Suppressor macrophage (primary cell): Measurements from ENCODE around the gene EFNA5.

ENCODE experiments used
- DNase-seq, 4 experiments: peaks; one replicate each; pipeline ENCODE4 v3.0.0-alpha.2; 2020 to 2022

EFNA5 gene

DNA sequence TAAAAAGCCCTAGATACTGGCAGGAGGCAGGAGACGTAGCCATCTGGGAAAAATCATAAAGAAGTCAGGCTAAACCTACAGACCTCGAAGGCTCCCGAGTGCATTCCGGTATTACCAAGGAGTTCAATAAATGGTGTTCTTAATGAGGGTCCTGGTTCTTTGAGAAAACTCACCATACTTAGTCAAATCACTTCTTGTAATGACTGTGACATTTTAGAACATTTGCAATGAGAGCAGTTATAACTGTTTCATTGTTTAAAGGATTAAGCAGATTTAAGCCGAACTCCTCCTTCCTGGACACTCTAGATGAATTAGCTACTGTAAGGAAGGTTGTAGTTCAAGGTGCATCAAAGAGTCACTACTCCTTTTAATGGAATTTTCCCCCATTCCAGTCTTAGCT lies 67.8 kb downstream of the EFNA5 start:
- DNase-seq: no peak

DNA sequence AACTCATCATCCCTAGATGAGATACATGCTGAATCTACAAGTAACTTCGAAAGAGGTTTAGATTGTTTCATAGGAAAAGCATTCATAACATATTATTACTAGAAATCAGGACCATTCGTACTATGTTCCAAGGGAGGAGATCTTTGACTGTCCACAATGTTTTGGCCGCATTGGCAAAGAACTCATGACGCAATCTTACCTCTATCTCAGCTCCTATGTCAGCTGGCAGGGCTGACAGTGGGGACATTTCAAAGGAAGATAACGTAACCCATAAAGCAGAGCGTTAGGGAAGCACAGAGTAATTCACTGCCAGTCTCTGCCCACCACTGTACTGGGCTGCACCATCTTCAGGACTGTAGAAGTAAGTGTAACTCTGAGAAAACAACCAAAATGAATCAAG lies 69.7 kb downstream of the EFNA5 start:
- no peak for DNase-seq

DNA sequence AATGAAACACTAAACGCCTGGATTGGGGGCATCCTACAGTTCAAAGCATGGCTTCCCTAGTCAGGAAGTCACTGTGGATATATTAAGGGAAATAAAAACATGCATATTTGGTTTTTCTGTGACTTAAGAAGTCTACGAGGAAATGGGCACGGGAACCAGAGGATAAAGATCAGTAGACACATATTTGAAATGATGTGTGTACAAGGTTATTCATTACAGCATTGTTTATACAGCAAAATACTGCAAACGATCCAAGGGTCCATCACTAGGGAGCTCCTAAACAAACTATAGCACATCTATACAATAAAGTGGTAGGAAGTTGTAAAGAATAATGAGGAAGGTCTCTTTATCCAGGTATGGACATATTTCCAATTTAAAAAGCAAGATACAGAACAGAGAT lies 71.8 kb downstream of the EFNA5 start:
- DNase-seq: no peak

DNA sequence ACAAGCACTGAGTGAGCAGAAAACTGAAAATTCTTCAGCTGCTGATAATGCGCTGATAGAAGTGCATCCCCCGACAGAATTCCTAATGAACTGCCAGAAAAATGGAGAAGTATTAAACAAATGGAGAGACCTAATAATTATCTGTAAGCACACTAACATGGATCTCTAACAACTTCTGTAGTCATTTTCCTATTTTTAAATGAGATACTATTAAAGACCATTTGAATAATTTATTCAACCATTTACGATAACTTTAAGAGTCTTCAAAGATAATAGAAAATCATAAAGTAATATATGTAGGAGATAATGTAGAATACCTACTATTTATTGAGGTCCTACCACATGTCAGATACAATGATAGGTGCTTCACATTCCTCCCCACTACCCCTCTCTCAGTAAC lies 72.9 kb downstream of the EFNA5 start:
- DNase-seq: no peak

DNA sequence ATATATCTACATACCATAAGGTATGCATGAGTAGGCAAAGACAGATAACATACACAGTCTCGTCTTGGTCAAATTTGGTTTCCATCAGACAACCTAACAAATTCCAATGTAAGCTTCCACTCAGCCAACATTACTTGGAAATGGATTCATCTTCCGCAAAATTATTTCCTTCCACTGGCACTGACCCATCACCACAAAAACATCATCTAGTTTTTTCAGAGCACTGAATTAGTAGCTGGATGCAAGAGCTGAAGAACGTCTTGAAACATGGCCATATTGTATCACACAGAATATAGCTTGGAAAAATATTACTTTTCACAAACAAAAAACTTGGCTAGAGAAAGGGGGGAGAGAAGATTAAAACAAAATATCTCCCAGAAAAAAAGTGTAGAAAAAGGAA lies 73.5 kb downstream of the EFNA5 start:
- DNase-seq: no peak

DNA sequence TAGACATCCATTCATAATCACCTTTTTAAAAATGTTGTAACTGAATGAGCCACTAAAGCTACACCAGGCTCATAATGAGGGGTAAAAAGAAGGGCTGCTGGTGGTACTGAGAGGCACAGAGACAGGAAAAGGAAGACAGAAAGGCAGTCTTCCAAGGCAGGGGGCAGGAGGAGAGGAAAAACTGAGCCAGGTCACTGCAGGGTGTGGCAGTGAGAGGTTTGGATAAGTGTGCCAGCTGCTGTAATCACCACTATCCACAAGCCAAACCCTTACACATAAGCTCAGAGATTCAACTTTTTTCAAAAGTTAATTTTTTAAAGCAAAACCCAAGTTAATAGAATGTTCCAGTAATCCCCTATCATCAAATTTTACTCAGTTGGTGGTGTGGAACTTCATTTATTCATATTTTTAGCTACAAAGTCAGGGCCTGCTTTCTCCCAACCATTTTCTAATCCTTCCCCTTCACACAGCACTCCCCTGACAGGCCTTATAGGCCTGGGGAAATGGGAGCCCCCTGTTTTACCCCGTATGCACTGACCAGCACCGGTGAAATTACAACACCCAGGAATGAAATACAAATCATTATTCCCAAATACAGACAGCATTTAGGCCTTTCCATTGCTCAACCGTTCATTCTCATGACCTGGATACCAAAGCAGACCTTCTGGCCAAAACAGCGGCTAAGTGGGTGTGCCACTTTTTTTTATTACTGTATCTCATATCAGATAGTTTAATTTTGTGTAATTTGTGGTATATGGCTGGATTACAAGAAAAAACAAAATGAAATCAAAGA lies 76.3 kb downstream of the EFNA5 start:
- no peak for DNase-seq

DNA sequence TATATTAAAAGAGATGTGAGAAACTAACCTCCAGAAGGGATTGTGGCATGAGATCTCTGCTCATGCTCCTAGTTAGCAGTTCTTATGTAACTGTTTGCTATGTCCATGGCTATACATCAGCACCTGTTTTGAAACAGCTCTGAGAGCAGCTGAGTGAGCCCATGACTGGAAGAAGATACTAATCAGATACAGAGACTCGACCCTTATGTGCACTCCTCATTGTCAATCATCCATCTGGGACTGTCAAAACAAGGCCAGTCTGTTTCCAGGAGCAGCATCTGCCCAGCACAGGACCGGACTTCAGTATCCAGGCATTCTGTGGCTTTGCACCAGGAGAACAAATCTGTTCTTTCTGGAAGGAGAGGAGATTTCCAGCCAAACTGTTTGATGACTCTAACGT lies 77.7 kb downstream of the EFNA5 start:
- DNase-seq: no peak

DNA sequence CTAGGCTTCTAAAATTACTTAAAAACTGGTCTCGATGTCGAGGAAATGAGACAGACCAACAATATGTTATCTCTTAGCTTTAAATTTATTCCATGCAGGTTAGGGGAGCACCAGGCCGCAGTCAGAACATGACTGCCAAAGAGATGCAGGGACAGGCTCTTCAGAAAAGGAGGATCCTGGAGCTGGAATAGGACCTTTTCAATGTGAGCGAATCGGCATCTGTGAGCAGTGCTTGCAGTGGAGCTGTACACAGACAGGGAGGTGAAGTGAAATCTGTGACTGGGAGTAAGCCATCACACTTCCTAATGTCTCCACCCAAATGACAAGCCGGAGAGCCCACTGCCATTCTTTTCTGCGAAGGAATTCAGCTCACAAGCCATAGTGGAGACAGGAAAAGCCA lies 78.2 kb downstream of the EFNA5 start:
- no peak for DNase-seq

DNA sequence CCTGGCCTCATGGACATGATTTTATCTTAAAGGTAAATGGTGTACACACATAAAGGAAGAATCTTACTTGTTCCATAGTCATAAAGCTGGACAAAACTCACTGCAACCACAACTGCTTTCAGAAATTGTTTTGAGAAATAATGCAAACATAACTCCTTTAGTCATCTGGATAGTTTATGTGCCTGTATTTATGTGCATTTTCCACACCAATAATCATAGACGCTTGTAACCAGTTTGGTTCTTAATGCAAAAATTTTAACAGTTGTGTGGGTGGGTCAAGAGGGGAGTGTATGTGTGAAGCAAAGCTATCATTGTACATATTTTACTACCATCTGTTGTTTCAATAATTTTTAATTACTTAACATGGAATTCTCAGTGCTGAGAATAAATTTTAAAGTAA lies 80.1 kb downstream of the EFNA5 start:
- no peak for DNase-seq

DNA sequence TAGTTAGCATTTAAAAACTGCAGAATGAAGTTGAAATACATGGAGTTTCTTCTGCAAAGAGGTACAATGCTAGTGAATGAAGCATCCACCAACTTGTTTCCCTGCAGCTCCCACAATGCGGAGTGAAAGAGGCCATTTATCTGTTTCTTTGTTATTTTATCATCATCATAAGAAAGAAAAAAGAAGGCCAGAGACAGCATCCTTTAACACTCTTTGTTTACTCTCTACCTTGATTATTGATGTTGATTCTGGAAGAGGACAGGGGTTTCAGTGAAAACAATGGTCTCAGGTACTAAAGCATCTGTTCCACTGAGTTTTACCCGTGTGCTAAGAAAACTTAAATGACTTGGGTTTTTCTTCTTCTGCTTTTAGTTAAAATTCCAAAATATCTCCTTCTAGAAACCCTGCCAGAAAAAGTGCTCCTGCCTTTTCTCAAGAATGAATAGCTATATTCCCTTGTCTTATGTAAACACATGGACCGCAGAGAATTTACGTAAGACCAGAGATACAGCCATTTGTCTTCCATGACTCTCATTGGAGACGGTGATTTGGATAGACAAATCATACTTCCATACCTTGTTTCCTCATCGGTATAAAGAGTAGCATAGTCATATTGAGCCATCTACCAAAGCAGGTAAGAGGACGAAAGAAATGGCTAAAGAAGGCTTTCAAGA lies 81.1 kb downstream of the EFNA5 start:
- DNase-seq: no peak

DNA sequence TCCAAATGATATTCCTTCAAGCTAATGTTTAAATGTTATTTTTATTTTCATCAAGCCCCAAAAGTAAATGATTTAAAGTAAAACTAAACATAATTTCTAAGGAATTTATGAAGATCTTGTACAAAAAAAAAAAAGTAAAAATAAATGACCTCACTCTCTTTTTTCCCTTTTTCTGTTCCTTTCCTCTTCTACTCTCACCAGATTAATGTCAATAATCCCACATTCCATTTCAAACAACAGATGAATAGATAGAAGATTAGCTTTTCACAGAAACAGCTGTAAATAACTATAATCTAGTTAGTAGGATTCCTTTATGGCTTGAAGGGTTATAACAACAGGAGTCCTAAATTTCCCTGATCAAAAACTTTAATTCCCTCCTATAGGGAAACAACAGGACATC lies 88.1 kb downstream of the EFNA5 start:
- DNase-seq: no peak

DNA sequence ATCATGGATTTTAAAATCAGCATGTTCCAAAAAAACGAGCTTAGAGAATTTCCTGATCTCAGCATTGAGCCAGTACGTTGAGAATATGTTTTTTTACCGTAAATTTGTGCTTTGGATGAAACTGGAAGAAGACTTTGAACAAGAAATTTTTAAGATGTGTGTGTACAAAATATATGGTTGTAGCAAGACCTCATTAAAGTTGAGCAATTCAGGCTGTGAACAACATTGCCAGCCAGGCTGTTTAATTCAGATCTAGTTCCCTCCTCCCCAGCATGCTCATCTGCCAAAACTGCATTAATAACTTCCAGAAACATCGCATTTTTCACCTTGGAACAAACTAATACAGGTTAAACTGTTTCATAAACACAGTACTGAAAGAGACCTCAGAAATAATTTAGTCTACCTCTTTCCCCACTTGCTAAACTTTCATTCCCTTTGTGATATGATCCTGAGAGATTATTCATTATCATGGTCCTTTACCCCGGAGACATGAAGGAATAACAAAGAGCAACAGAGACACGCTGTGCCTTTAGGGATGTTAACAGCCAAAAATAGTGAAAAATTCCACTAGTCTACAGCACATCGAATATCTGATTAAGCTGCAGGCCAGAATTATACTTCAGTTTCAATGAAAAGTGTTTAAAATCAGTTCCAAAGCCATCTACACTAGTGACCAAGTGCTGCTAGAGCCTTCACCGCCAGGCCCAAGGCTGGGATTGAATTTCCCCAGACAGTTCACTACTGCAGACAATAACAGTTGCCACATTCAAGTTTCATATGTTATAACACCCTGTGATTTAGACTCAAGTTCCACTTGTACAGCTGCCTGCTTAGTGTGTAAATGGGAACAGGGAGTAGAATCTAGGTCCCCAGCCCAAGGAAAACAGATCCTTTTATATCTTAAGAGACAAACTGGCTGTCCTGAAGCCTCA lies 89.6 kb downstream of the EFNA5 start:
- no peak for DNase-seq

DNA sequence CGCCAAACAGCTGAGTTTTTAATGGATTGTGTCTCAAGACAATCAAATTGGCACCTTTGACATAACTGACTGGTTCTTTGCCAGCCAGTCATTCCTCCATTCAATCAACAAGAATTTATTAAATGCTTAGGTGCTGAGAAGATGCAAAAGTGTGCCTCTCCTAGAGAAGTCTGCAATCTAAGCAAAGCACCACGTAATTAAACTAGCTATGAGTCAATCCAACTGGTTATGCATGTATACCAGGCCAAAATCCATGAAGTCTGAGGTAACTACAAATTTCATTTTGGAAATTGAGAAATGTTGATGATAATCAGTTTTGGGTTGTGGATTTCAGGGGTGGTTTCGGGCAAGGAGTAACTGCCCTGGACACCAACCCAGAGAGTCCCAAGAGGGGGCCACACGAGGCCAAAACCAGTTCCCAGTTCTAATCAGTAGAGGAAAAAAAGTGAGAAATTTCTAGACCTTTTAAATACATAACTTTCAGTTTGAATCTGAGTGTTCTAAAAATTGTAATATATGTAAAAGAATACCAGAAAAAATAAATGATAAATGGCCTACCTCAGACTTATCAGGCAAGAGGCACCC lies 92.6 kb downstream of the EFNA5 start:
- no peak for DNase-seq

DNA sequence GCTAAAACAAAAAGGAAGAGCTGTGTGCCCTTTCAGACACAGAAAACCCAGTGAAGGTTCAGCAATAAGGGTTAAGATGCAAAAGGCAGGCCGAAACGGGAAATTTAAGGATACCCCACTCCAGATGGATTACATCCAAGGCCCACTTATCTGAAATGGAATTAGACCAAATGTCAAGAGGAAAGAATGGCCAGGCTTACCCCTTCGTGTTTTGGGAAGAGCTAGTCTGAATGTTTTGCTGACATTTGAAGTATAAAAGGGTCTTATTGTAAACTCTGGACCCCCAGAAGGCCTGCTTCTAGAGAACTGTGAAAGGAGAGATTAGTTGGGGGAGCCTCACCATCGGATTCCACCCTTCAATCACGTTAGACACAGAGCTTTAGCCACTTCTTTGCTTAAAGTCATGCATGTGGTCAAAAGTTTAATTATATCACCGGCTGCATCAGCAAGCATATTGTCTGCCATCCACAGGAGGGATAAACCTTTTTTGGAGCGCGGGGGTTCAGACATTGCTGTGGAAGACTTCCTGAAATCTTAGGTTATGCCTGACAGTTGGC lies 93.3 kb downstream of the EFNA5 start:
- DNase-seq: no peak

DNA sequence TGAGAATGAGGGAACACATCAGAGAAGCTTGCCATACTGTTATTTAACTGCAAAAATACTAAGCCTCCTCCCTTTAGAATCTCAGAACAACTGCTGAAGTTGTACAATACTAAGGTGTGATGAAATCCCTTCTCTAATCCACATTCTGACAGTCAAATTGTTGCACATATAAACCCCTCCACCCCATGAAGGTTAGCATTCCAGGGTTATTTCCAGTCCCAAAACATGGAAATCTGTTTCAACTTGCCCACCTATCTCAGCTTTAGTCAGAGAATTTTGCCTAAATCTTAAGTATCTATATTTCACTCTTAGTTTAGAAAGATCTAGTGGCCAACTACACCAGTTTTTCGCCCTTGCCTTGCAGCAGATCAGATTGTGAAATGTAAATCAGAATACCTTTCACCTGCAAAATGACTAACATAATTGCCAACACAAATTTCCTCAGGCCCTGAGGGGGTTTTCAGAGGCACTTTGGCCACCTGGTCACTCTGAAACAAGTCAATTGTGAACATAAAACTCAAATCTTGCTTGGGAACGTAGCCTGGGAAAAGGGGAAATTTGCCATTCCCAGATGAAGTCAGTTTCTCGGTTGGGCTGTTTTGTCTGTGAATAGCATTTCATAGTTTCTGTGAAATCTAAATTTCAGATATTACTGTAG lies 93.9 kb downstream of the EFNA5 start:
- DNase-seq: no peak

DNA sequence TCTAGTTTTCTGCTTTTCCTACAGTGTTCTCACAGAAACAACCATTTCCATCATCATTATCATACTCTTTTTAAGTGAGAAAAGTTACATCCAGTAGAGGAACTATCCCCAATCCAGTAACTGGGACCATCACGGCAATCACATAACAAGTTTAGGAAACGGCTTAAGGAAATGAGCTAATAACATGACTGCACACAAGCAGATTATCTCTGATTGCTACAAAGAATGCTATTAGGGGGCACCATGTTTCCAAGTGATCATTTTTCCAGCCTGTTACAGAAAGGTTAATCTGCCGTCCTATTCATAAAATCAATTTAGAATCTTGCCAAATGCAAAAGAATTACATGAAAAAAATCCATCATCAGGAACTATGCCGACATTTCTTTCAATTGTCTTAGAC lies 94.6 kb downstream of the EFNA5 start:
- DNase-seq: no peak

DNA sequence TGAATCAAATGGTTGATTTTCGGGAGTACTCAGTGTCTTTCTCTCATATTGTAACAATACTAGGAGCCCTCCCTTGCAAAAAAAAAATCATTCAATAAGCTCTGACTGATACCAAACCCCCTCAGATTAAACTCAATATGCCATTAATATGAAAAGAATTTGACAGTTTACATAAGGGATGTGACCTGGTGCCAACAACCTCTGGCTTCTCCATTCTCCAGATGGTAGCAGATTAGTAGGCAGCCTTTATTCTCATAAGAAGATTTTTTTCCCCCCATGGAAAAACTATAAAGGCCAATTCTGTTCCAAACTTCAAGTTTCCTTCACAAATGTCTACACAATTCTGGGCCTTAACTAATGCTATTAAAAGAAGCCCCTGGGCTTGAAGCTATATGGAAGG lies 96.5 kb downstream of the EFNA5 start:
- DNase-seq: no peak

DNA sequence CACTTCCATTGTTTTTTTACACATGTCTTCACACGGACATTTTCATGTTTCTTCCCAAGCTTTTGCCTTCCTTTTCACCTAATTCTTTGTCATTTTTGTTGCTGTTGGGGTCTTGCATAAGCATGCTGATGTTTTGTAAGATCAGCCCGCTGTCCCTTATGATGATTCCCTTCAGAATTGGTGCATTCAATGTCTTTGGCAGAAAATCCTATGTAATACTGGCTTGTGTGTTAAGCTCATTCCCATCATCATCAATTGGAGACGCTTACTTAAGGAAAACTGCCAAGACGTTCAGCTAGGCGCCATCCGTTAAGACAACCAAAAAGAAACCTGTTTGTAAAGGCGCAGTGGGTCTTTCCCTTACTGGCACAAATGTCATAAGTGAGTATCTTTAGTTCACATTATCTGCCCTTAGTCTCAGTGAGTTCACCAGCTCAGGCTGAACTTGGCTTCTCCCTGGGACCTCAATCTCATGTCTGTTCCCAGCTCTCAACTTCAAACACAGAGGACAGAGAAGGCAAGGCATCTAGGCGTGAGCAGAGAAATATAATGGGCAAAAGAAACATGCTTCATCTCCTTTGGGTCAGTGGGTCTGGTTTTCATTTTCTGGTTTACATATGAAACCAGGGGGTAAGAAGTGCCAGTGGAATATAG lies 97.9 kb downstream of the EFNA5 start:
- DNase-seq: no peak

DNA sequence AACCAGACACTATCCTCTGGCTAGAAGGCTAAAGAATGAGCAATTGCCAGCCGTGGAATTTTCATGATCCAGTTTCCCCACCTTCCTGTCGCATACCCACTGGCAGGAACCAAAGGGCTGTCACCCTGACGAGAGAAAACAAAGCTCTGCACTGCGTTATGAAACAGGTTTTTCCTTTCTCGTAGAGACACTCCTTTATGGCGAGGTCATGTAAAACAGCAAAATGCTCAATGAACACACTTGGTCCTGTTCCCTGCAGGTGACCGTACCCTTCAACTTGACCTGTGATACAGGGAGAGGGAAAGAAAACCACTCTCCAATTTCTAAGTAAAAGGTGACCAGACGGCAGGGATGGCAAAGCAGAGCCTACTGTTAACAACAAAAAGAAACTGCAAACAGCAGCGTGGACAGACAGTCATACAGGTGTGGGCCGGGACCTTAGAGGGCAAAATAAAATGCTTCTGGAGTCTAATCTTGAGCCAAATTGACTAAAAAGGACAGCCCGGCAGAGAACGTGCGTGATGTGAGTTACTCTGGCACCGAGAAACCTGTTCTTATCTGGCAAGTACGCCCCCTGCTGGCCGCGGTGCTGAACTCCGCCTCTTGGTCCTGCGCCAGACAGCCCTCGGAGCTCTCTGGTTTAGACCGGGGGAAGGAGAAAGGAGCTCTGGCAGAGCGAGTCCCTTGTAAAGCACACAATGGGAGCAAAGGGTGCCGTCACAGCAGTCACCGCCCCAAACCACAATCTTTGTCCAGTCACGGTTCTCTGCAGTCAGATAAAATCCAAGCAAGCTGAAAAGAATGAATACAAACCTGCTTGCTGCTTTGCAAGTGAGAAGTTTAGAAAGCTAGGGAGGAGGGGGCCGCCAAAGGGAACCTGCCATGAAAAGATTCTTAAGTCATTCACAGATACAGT lies 98.9 kb downstream of the EFNA5 start:
- peak; percentile 90 to 95 (median 94) for DNase-seq

DNA sequence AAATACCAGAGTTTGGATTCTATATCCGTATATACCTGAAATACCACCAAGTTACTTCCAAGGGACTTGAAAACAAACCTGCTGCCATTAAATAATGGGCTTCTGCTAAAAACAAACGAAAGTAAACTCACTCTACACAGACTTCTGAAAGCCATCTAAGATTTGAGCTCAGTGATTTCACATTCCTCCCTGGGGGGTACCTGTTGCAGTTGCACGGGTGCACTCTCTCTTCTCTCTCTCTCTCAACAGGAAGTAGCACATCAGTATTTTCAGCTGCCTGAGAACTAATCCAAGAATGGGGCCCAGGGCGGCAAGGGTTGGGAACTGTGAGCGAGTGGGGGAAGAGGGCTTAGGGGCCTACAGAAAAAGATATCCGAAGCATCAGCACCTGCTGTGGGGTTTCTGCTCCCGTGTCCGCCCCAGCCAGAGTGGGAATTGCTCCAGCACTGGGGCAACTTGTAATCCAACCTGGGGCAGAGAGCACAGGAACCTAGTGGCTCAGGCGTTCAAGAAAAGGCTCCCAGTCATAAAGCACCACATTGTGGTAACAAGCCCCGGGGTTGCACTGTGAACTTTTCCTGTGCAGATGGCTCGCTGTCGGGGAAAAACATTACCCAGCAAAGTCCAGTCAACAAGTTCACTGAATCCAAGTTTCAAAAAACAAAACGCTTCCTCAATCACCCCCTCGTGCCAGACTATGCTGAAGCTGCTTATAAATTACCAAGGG lies 99.8 kb downstream of the EFNA5 start:
- peak; percentile 4 to 30 (median 24) for DNase-seq
